Measurements from ENCODE around the gene FOXP1. TPM values are rescaled to one million over a fixed set of nuclear protein-coding genes. Genes with fewer than 3 reads are reported as not detected.

The FOXP1 gene
- total RNA-seq, 2 experiments from 2014 or later = 120 to 122 TPM

DNA sequence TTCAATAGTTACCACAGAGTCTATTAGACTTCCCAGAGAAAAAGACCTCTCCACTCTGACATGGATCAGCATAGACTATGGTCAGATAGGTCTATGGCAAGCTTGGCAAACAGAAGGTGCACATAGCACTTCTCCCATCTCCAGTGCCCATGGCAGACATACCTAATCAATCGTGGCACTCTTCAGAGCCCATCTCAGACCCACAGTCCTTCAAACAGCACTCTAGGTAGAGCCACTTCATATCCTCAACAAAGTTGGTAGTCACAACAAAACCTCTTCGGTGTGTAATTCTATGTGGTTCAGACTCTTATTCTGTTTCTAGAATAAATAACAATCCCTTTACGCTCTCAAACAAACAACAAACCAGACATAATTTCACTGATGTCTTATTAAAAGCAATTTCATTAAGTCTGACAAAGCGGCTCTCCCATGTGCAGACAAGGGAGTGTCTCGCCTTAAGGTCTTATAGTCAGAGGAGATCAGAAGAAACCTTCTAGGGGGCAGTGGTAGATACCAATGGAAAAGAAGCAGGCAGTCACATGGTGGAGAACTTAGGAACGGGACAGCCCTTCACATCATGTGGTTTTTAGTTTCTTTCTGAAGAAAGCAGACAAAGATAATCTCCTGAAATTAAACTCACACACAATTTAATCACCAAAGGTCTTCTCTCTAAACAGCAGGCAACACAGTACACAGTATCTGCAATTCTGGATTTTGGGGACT, 483.4 kb downstream of the FOXP1 start:
- peaks cover 54% of the 10 kb centered on the region for H3K36me3 Mint-ChIP-seq (ENCODE audit: low read depth)
- CTCF ChIA-PET = interaction anchor here (0.6 to 1.0 kb wide), 3 partner anchors 9 to 402 kb away, joined by 3 to 4 read pairs (median 3); no protein-coding TSS in a partner anchor
- POLR2A ChIA-PET = no interaction called here
- no peak overlapping the region for H3K27ac Mint-ChIP-seq
- no peak for DNase-seq
- H3K9me3 Mint-ChIP-seq (ENCODE audit: insufficient read depth) = no peaks in the 10 kb centered on the region
- peak; percentile 67 for ATAC-seq
- H3K4me3 Mint-ChIP-seq = no peak overlapping the region
- H3K4me1 Mint-ChIP-seq (ENCODE audit: low read depth) = peaks cover 79% of the 10 kb centered on the region
- H3K27me3 Mint-ChIP-seq (ENCODE audit: low read depth) = no peaks in the 10 kb centered on the region

- Mint-ChIP-seq H3K4me3 (no peak overlapping the region), H3K27ac (no peak overlapping the region), H3K36me3 (ENCODE audit: low read depth) (peaks cover 50% of the 10 kb centered on the region), H3K9me3 (ENCODE audit: insufficient read depth) (no peaks in the 10 kb centered on the region), H3K27me3 (ENCODE audit: low read depth) (no peaks in the 10 kb centered on the region), H3K4me1 (ENCODE audit: low read depth) (peaks cover 77% of the 10 kb centered on the region)
- CTCF ChIA-PET = interaction anchor here (0.6 kb wide), 1 partner anchor 561 kb away, joined by 3 read pairs; no protein-coding TSS in a partner anchor
- POLR2A ChIA-PET = no interaction called here
- DNase-seq = no peak
- ATAC-seq = no peak
Measured at GRCh38 chr3:71097557-71097956, 486.0 kb downstream of the FOXP1 start.

- POLR2A ChIA-PET = no interaction called here
- Mint-ChIP-seq H3K27me3 (ENCODE audit: low read depth) (no peaks in the 10 kb centered on the region), H3K36me3 (ENCODE audit: low read depth) (peaks cover 51% of the 10 kb centered on the region), H3K27ac (no peak overlapping the region), H3K9me3 (ENCODE audit: insufficient read depth) (no peaks in the 10 kb centered on the region), H3K4me1 (ENCODE audit: low read depth) (peaks cover 65% of the 10 kb centered on the region), H3K4me3 (no peak overlapping the region)
- ATAC-seq (no peak), DNase-seq (no peak)
- CTCF ChIA-PET = interaction anchor here (1.2 to 1.7 kb wide), 3 partner anchors 9 to 401 kb away, joined by 3 to 5 read pairs (median 5); no protein-coding TSS in a partner anchor
Measured at GRCh38 chr3:71095511-71096291, 487.8 kb downstream of the FOXP1 start.

GRCh38 chr3:71094658-71095209, 488.8 kb downstream of the FOXP1 start:
- POLR2A ChIA-PET = no interaction called here

GRCh38 chr3:71092665-71093064, 490.9 kb downstream of the FOXP1 start:
- peaks cover 75% of the 10 kb centered on the region for H3K4me1 Mint-ChIP-seq (ENCODE audit: low read depth)
- no peak overlapping the region for H3K4me3 Mint-ChIP-seq
- H3K9me3 Mint-ChIP-seq (ENCODE audit: insufficient read depth) = no peaks in the 10 kb centered on the region
- no peak for ATAC-seq
- no peaks in the 10 kb centered on the region for H3K27me3 Mint-ChIP-seq (ENCODE audit: low read depth)
- peak overlapping the region; percentile 52 for H3K27ac Mint-ChIP-seq
- DNase-seq = no peak
- peaks cover 59% of the 10 kb centered on the region for H3K36me3 Mint-ChIP-seq (ENCODE audit: low read depth)
- ChIA-PET POLR2A (no interaction called here), CTCF (interaction anchor here (1.9 kb wide), 1 partner anchor 30 kb away, joined by 8 read pairs; no protein-coding TSS in a partner anchor)

More at GRCh38 chr3:71094658-71095209, 488.8 kb downstream of the FOXP1 start:
- Mint-ChIP-seq H3K36me3 (ENCODE audit: low read depth) (peaks cover 51% of the 10 kb centered on the region), H3K4me3 (no peak overlapping the region), H3K4me1 (ENCODE audit: low read depth) (peaks cover 65% of the 10 kb centered on the region), H3K27me3 (ENCODE audit: low read depth) (no peaks in the 10 kb centered on the region), H3K9me3 (ENCODE audit: insufficient read depth) (no peaks in the 10 kb centered on the region), H3K27ac (no peak overlapping the region)
- ATAC-seq (no peak), DNase-seq (no peak)
- CTCF ChIA-PET = interaction anchor here (1.0 to 1.7 kb wide), 3 partner anchors 8 to 34 kb away, joined by 5 read pairs; no protein-coding TSS in a partner anchor

DNA sequence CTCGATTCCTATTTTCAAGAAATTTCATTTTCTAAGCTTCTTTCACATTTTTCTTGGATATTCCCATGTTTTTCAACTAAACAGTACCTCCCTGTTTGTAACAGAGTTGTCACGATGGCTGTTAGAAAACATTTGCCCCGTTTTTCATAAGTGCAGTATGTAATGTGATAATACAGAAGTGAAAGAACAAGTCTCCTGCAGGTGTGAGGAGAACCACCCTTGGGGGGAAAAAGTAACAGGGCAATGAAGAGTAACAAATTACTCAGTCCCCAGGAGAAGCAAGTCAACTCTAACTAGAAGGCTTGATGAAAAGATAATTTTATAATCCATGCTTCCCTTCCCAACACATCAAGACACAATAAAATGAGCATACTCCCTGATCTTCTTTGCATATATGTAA, 493.3 kb downstream of the FOXP1 start:
- Mint-ChIP-seq H3K27me3 (ENCODE audit: low read depth) (no peaks in the 10 kb centered on the region), H3K27ac (no peak overlapping the region), H3K9me3 (ENCODE audit: insufficient read depth) (no peaks in the 10 kb centered on the region), H3K4me1 (ENCODE audit: low read depth) (peaks cover 70% of the 10 kb centered on the region), H3K36me3 (ENCODE audit: low read depth) (peaks cover 52% of the 10 kb centered on the region), H3K4me3 (no peak overlapping the region)
- CTCF ChIA-PET = interaction anchor here (0.6 kb wide), 1 partner anchor 497 kb away, joined by 5 read pairs; no protein-coding TSS in a partner anchor
- ATAC-seq (no peak), DNase-seq (no peak)
- POLR2A ChIA-PET = interaction anchor here (1.0 kb wide), 1 partner anchor 17 kb away, joined by 3 read pairs; no protein-coding TSS in a partner anchor

- Mint-ChIP-seq H3K4me3 (no peak overlapping the region), H3K27me3 (ENCODE audit: low read depth) (no peaks in the 10 kb centered on the region), H3K9me3 (ENCODE audit: insufficient read depth) (no peaks in the 10 kb centered on the region), H3K4me1 (ENCODE audit: low read depth) (peaks cover 67% of the 10 kb centered on the region), H3K27ac (peak overlapping the region; percentile 1), H3K36me3 (ENCODE audit: low read depth) (peaks cover 49% of the 10 kb centered on the region)
- ChIA-PET CTCF (interaction anchor here (0.6 to 1.6 kb wide), 2 partner anchors 18 to 498 kb away, joined by 5 to 6 read pairs; no protein-coding TSS in a partner anchor), POLR2A (no interaction called here)
- ATAC-seq (no peak), DNase-seq (no peak)
Measured at GRCh38 chr3:71089271-71089847, 494.2 kb downstream of the FOXP1 start.

DNA sequence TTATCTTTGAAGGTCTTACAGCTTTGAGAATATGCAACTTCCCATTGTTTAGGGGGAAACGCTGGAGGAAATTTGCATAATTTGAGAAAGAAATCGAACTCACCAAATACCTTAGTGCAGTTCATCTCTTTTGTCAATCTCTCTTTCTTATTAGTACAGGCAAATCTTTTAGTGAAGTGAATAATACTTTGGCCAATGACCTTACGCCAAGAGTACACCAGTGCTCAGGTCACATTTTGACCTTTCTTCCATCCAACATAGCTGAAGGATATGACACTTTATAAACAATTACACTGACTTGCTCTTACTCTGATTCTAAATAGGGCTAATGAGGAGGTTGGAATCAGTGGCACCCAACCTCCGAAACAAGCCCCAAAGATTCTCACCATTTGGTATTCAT, 494.8 kb downstream of the FOXP1 start:
- Mint-ChIP-seq H3K9me3 (ENCODE audit: insufficient read depth) (no peaks in the 10 kb centered on the region), H3K36me3 (ENCODE audit: low read depth) (peaks cover 53% of the 10 kb centered on the region), H3K4me3 (no peak overlapping the region), H3K4me1 (ENCODE audit: low read depth) (peaks cover 71% of the 10 kb centered on the region), H3K27ac (peak overlapping the region; percentile 1), H3K27me3 (ENCODE audit: low read depth) (no peaks in the 10 kb centered on the region)
- no peak for ATAC-seq
- no peak for DNase-seq
- ChIA-PET CTCF (interaction anchor here (1.6 kb wide), 1 partner anchor 18 kb away, joined by 6 read pairs; no protein-coding TSS in a partner anchor), POLR2A (no interaction called here)

- Mint-ChIP-seq H3K27me3 (ENCODE audit: low read depth) (no peaks in the 10 kb centered on the region), H3K4me3 (peak overlapping the region; percentile 37), H3K4me1 (ENCODE audit: low read depth) (peaks cover 75% of the 10 kb centered on the region), H3K9me3 (ENCODE audit: insufficient read depth) (no peaks in the 10 kb centered on the region), H3K27ac (peak overlapping the region; percentile 90), H3K36me3 (ENCODE audit: low read depth) (peaks cover 58% of the 10 kb centered on the region)
- ChIA-PET CTCF (interaction anchor here (1.3 to 1.7 kb wide), 3 partner anchors 17 to 368 kb away, joined by 4 to 6 read pairs (median 5); no protein-coding TSS in a partner anchor), POLR2A (interaction anchor here (1.2 to 3.8 kb wide), 4 partner anchors 24 to 364 kb away, joined by 3 to 25 read pairs (median 4); no protein-coding TSS in a partner anchor)
- DNase-seq (no peak), ATAC-seq (peak; percentile 7)
Measured at GRCh38 chr3:71088019-71088708, 495.4 kb downstream of the FOXP1 start.

GRCh38 chr3:71087143-71088018, 496.1 kb downstream of the FOXP1 start:
- peaks cover 59% of the 10 kb centered on the region for H3K36me3 Mint-ChIP-seq (ENCODE audit: low read depth)

More at GRCh38 chr3:71087143-71088018, 496.1 kb downstream of the FOXP1 start:
- peak; percentile 62 for DNase-seq
- Mint-ChIP-seq H3K9me3 (ENCODE audit: insufficient read depth) (no peaks in the 10 kb centered on the region), H3K4me3 (peak overlapping the region; percentile 37), H3K4me1 (ENCODE audit: low read depth) (peaks cover 74% of the 10 kb centered on the region), H3K27me3 (ENCODE audit: low read depth) (no peaks in the 10 kb centered on the region), H3K27ac (peak overlapping the region; percentile 90)
- peak; percentile 71 for ATAC-seq
- POLR2A ChIA-PET = interaction anchor here (0.6 to 3.8 kb wide), 8 partner anchors 19 to 495 kb away, joined by 3 to 25 read pairs (median 4); no protein-coding TSS in a partner anchor
- CTCF ChIA-PET = interaction anchor here (0.7 to 4.9 kb wide), 11 partner anchors 8 to 369 kb away, joined by 3 to 39 read pairs (median 4); no protein-coding TSS in a partner anchor
